Effector CD8-positive, alpha-beta T cell (primary cell): ENCODE results near the gene ABCA4.

Experiments
- DNase-seq: peaks from one replicate; lab custom pipeline; 2025; lab: John Stamatoyannopoulos, UW

The ABCA4 gene

GRCh38 chr1:94122201-94122970 lies 1.4 kb upstream of the ABCA4 start:
- DNase-seq: no peak

- no peak for DNase-seq
These were observed 468 bp upstream of the ABCA4 start for GRCh38 chr1:94121411-94121821.

- no peak for DNase-seq
These were observed 412 bp downstream of the ABCA4 start for GRCh38 chr1:94120570-94120901.

GRCh38 chr1:94119796-94120569 lies 965 bp downstream of the ABCA4 start:
- no peak for DNase-seq

GRCh38 chr1:94119306-94119705 lies 1.6 kb downstream of the ABCA4 start:
- no peak for DNase-seq

GRCh38 chr1:94118471-94118870 lies 2.5 kb downstream of the ABCA4 start:
- no peak for DNase-seq

- DNase-seq: no peak
These were observed 2.9 kb downstream of the ABCA4 start for GRCh38 chr1:94118013-94118412.

GRCh38 chr1:94117259-94117851 lies 3.6 kb downstream of the ABCA4 start:
- DNase-seq: no peak

- DNase-seq: no peak
These were observed 5.0 kb downstream of the ABCA4 start for GRCh38 chr1:94115900-94116436.

- DNase-seq: no peak
These were observed 5.6 kb downstream of the ABCA4 start for GRCh38 chr1:94115254-94115899.

- no peak for DNase-seq
These were observed 7.2 kb downstream of the ABCA4 start for GRCh38 chr1:94113589-94114226.

GRCh38 chr1:94111879-94112278 lies 9.1 kb downstream of the ABCA4 start:
- DNase-seq: no peak

- DNase-seq: no peak
These were observed 9.8 kb downstream of the ABCA4 start for GRCh38 chr1:94110946-94111740.

GRCh38 chr1:94110021-94110761 lies 10.8 kb downstream of the ABCA4 start:
- DNase-seq: no peak

GRCh38 chr1:94109478-94109877 lies 11.5 kb downstream of the ABCA4 start:
- DNase-seq: no peak

GRCh38 chr1:94107141-94107540 lies 13.8 kb downstream of the ABCA4 start:
- DNase-seq: no peak

GRCh38 chr1:94106716-94107115 lies 14.2 kb downstream of the ABCA4 start:
- no peak for DNase-seq

GRCh38 chr1:94105957-94106529 lies 14.9 kb downstream of the ABCA4 start:
- DNase-seq: no peak

GRCh38 chr1:94105581-94105952 lies 15.4 kb downstream of the ABCA4 start:
- no peak for DNase-seq
